ENCODE data around the gene TTYH3. TPM values are rescaled to one million over a fixed set of nuclear protein-coding genes. Genes with fewer than 3 reads are reported as not detected.
"Not testable (repeated sequence)": the region's sequence is repeated elsewhere in the genome, so short reads cannot be mapped to it uniquely, and the experiment has no call there.

TTYH3 gene
- total RNA-seq, 6 experiments from 2014 or later: 117 to 147 (median 123) TPM

DNA sequence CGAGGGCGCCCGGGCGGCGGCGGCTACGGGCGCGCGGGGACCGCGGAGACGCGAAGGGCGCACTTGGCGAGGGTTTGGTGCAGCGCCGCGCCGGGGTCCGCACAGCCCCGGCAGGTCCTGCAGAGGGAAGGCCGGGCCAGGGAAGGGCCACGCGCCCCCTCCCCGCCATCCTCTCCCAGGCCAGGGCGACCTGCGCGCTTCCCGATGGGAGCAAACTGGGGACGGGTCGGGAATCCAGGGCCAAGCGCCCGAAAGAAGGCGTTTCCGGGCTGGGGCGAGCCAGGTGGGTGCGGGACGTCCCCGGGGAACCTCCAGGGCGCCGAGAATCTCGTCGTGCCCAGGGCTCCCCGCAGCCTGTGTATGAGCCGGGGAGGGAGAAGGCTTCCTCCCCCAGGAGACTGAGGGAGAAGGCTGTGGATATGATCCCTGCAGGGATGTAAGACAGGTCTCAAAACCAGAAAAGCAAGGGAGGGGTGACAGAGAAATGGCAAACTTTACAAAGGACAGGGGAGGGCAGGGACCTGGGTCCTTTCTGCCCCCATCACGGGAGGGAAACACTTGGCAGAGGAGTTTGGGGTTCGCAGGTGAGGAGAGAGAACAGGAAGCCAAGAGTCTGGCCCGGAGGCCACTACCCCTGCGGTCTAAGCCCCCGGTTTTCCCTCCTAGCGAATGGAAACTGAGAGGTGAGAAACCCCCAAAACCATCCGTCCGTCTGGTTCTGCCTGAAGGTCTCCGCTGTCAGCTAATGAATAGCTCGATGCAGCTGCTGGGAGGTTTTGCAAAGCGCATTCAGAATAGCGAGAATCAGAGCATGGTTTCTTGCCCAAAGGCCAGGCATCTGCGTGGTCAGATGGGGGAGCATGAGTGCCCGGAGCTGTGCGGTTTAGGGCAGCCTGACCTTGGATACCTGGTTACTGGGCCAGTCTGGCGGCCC, 56.9 kb downstream of the TTYH3 start:
- Mint-ChIP-seq H3K9me3 (no peaks in the 10 kb centered on the region; the same call in 1 of the 2 replicates), H3K4me1 (ENCODE audit: low read depth) (peaks cover 36% of the 10 kb centered on the region), H3K27me3 (ENCODE audit: insufficient read depth) (peaks cover 3% of the 10 kb centered on the region; the same call in 1 of the 2 replicates), H3K4me3 (peak overlapping the region; percentile 87), H3K27ac (peak overlapping the region; percentile 60), H3K36me3 (ENCODE audit: low read depth) (no peaks in the 10 kb centered on the region)
- peak; percentile 44 for DNase-seq
- TF ChIP-seq CTCF (IDR thresholded peaks at IDR 0.05): no peak

DNA sequence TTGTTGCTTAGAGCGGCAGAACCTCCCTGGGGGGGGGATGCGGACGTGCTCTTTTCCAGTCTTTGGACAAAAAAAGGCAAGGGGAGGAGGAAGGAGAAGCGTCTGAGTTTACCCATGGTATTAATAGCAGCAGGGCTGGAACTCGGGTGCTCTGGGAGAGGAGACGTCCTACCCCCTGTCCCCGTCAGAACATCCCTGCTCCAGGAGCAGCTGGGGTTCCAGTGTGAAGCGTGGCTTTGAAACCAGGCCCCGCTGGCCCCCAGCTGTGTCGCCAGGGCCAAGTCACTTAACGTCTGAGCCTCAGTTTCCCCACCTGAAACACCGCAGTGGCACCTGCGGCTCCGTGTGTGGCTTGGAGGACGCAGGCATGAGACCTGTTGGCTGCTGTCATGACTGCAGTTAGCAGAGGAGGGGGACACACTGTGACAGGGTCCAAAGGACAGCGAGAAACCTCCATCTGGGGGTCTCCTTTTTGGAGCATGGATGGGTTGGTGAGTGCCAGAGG, 57.6 kb downstream of the TTYH3 start:
- Mint-ChIP-seq H3K9me3 (no peaks in the 10 kb centered on the region), H3K27me3 (ENCODE audit: insufficient read depth) (peaks cover 3% of the 10 kb centered on the region; the same call in 1 of the 2 replicates), H3K4me1 (ENCODE audit: low read depth) (peaks cover 36% of the 10 kb centered on the region), H3K4me3 (peak overlapping the region; percentile 87), H3K36me3 (ENCODE audit: low read depth) (no peaks in the 10 kb centered on the region), H3K27ac (peak overlapping the region; percentile 60)
- TF ChIP-seq CTCF (IDR thresholded peaks at IDR 0.05): no peak
- no peak for DNase-seq

- Mint-ChIP-seq H3K9me3 (no peaks in the 10 kb centered on the region), H3K4me1 (ENCODE audit: low read depth) (peaks cover 36% of the 10 kb centered on the region), H3K27me3 (ENCODE audit: insufficient read depth) (peaks cover 3% of the 10 kb centered on the region; the same call in 1 of the 2 replicates), H3K4me3 (peak overlapping the region; percentile 64), H3K36me3 (ENCODE audit: low read depth) (no peaks in the 10 kb centered on the region), H3K27ac (peak overlapping the region; percentile 60)
- peak; percentile 65 for DNase-seq
- no peak for TF ChIP-seq CTCF (IDR thresholded peaks at IDR 0.05)
These were observed 58.3 kb downstream of the TTYH3 start for GRCh38 chr7:2689951-2690705.

DNA sequence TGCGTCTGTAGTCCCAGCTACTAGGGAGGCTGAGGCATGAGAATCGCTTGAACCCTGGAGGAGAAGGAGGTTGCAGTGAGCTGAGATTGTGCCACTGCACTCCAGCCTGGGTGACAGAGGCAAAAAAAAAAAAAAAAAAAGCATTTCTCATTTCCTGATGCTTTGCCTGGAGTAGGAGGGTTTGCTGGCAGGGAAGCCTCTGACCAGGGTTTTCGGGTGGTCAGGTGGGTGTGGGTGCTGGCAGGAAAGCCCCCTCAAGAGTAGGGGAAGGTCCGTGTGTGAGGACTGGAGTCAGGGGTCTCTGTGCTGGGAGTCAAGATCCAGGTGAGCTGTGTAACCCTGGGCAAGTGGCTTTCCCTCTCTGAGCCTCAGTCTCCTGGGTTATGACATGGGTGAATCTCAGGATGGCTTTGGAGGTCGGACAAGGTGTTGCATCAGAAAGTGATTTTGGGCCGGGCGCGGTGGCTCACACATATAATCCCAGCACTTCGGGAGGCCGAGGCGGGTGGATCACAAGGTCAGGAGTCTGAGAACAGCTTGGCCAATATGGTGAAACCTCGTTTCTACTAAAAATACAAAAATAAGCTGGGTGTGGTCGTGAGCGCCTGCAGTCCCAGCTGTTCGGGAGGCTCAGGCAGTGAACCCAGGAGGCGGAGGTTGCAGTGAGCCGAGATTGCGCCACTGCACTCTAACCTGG, 59.4 kb downstream of the TTYH3 start:
- TF ChIP-seq CTCF (IDR thresholded peaks at IDR 0.05): no peak
- no peak for DNase-seq
- H3K4me1 Mint-ChIP-seq (ENCODE audit: low read depth): peaks cover 36% of the 10 kb centered on the region
- 0 out of 2 replicates have a peak overlapping the region, but pooled peaks have one; percentile 40 for H3K27ac Mint-ChIP-seq
- no peaks in the 10 kb centered on the region for H3K9me3 Mint-ChIP-seq
- no peak overlapping the region for H3K4me3 Mint-ChIP-seq
- H3K36me3 Mint-ChIP-seq (ENCODE audit: low read depth): no peaks in the 10 kb centered on the region
- H3K27me3 Mint-ChIP-seq (ENCODE audit: insufficient read depth): peaks cover 3% of the 10 kb centered on the region; the same call in 1 of the 2 replicates

GRCh38 chr7:2691932-2692439, 60.2 kb downstream of the TTYH3 start:
- H3K27me3 Mint-ChIP-seq (ENCODE audit: insufficient read depth); H3K4me3 Mint-ChIP-seq; H3K27ac Mint-ChIP-seq; H3K9me3 Mint-ChIP-seq; H3K36me3 Mint-ChIP-seq (ENCODE audit: low read depth); DNase-seq: not testable (repeated sequence)
- peaks cover 35% of the 10 kb centered on the region for H3K4me1 Mint-ChIP-seq (ENCODE audit: low read depth)
